Middle frontal gyrus (tissue), 1 donor: ENCODE results near the gene CDR2L.
"Not testable (repeated sequence)": the region's sequence is repeated elsewhere in the genome, so short reads cannot be mapped to it uniquely, and the experiment has no call there.

Source experiments
- DNase-seq: peaks from one replicate; pipeline ENCODE4 v3.0.0-alpha.2; 2015; ENCODE audit warnings: low spot score; ENCODE audit errors: extremely low spot score

Gene CDR2L

DNA sequence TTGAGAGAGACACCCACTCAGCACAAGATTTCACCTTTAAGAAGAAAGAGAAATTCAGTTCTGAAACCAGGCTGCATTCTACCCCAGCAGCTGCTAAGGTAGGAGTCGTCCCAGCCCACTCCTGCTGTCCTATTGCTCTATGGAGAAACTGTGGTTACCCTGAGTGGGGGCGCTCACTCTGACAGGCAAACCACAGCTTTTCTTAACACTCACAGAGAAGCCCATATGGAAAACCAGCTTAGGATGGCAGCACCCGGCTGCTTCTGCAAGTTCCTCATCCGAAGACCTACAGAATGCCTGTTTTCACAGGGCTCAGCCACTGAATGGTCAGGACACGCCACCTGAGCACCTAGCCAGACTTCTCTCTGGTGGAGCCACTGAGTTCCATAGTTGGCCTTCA, 51.8 kb downstream of the CDR2L start:
- DNase-seq, result no peak

GRCh38 chr17:75041656-75042280, 54.3 kb downstream of the CDR2L start:
- no peak for DNase-seq

DNA sequence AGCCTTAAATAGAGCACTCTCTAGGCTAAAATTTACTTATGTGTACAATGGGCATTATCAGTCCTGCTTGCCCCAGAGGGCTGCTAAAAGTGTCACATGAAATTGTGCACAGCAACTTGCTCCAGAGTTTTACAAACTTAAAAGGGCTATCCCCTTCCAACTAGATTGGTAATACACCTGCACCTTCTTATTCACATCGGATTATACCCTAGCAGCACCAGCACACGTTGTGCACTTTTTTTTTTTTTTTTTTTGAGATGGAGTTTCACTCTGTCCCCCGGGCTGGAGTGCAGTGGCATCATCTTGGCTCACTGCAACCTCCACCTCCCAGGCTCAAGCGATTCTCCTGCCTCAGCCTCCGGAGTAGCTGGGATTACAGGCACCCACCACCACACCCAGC, 56.4 kb downstream of the CDR2L start:
- not testable (repeated sequence) for DNase-seq

DNA sequence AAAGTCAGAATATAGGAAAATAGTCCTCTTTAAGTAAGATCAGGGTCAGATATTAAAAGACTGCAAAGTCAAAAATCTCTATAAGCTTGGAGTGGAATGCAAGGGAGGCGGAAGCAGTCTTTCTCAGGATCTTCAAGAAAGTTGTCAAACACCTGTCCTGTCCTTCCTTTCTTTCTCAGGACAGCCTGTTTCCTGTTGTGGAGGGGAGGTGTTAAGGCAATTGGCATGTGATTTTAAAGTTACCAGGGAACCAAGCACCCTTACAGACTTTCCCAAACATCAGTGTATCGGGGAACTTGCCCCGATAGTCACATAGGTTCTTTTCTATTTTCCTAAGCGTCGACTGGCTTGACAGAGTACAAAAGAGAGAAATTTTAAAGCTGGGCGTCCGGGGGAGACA, 57.3 kb downstream of the CDR2L start:
- no peak for DNase-seq

- DNase-seq, result not testable (repeated sequence)
Measured at GRCh38 chr17:75045946-75046406, 58.5 kb downstream of the CDR2L start.

GRCh38 chr17:75046407-75047289, 59.2 kb downstream of the CDR2L start, which contains the start of the genes ATP5PD and KCTD2:
Gene ATP5PD, minus strand, starts transcription at chr17:75046969. Its CDS starts 4,319 bp downstream, at chr17:75042650.
Gene KCTD2, plus strand, starts transcription at chr17:75047225. Its CDS starts 26 bp downstream, at chr17:75047251.
- DNase-seq, result peak; percentile 86

- no peak for DNase-seq
Measured at GRCh38 chr17:75047398-75048098, 60.1 kb downstream of the CDR2L start.

DNA sequence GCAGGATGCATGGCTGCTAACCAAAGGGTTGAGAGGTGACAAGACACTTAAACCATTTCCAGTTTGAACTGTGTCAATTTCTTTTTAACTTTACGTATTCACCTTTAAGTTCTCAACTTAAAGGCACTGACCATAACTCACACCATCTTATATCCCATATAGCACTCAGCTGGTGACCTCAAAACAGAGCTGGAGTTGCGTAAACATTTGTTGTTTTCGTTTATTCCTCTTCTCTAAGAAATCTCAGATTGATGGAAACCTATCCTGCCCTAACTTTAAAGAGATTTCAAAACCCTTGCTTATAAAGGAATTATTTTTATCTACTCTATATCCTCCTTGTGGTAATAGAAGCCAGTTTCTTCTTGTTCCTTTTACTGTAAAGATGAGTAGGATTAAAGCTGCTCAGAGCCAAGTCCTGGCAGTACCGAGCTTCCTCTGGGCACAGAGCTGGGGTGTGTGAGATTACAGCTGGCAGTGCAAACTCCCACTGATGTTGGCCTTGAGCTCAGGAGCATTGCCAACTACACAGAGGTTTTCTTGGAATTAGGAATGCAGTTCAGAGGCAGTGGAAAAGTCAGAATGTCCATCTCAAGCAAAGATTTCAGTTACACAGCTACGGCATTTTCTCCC, 60.9 kb downstream of the CDR2L start:
- DNase-seq, result peak; percentile 29

GRCh38 chr17:75049057-75049456, 61.6 kb downstream of the CDR2L start:
- no peak for DNase-seq

DNA sequence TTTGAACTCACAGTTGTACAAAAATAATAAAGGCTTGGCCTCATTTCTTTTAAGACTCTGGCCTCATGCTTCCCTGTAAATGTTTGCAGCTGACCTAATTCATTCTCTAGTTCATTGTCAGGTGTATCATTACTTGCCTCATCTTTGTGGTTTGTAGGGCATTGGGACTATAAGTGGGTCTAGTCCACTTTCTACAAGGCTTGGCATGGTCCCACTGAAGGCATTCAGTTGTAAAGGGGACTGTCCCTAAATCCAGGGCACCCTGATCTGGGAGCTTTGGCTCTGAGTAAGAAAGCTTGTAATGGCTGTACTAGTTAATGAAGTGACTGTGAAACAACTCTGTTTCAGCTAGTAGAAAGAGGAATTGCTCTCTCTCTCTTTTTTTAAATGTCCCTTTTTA, 62.3 kb downstream of the CDR2L start:
- no peak for DNase-seq

- DNase-seq, result no peak
Measured at GRCh38 chr17:75051941-75052340, 64.5 kb downstream of the CDR2L start.
